Tibial nerve (tissue), 4 donors: Measurements from ENCODE around the gene CEP95. TPM values are rescaled to one million over a fixed set of nuclear protein-coding genes. Genes with fewer than 3 reads are reported as not detected.
A peak's percentile ranks its signal among the peaks of the same experiment; 100 is the strongest.

Experiments
- DNase-seq, 2 donors: peaks; one replicate each; pipeline ENCODE4 v3.0.0-alpha.2; 2019; ENCODE audit warnings: low spot score in 2 of 2
- H3K27ac ChIP-seq, 4 donors: fragments of 200-600 bp; sonication (generic) in 3 of 4; one replicate each; pipeline ENCODE4 v1.5.1; 2017 to 2019; ENCODE audit warnings: mild to moderate bottlenecking in 1 of 4
- H3K27me3 ChIP-seq, 2 donors: fragments of 200-600 bp; sonication (generic) in 1 of 2; one replicate each; pipeline versions ENCODE4 v1.5.1 to v1.6.0; 2017 to 2019
- H3K36me3 ChIP-seq, 3 donors: fragments of 200-600 bp; sonication (generic); one replicate each; pipeline ENCODE4 v1.5.1; 2018 to 2019
- H3K4me1 ChIP-seq, 4 donors: fragments of 200-600 bp; sonication (generic) in 3 of 4; one replicate each; pipeline ENCODE4 v1.5.1; 2017 to 2019
- H3K4me3 ChIP-seq, 4 donors: fragments of 200-600 bp; sonication (generic) in 3 of 4; one replicate each; pipeline ENCODE4 v1.5.1; 2017 to 2019; ENCODE audit warnings: mild to moderate bottlenecking in 1 of 4, moderate library complexity in 1 of 4
- H3K9me3 ChIP-seq, 4 donors: fragments of 200-600 bp; sonication (generic) in 3 of 4; one replicate each; pipeline ENCODE4 v1.5.1; 2017 to 2019
- CTCF ChIP-seq, 5 experiments: fragments of 200-600 bp in 3 of 5; fragments of 450-650 bp in 2 of 5; sonication (generic) in 3 of 5; IDR thresholded peaks; one replicate each; pipeline ENCODE4 v1.5.1; 2016 to 2019; ENCODE audit warnings: antibody characterized with exemption in 5 of 5, mild to moderate bottlenecking in 3 of 5, moderate library complexity in 2 of 5
- EP300 ChIP-seq, 2 donors: sonication (generic); formaldehyde crosslinking; IDR thresholded peaks; one replicate each; pipeline ENCODE4 v1.6.1; 2017; ENCODE audit warnings: antibody characterized with exemption in 2 of 2, mild to moderate bottlenecking in 1 of 2
- POLR2A ChIP-seq, 2 donors: fragments of 450-650 bp; IDR thresholded peaks; one replicate each; pipeline ENCODE4 v1.6.1; 2017; ENCODE audit warnings: antibody characterized with exemption in 2 of 2, mild to moderate bottlenecking in 2 of 2, moderate library complexity in 2 of 2
- WGBS, 2 donors: methylation state at CpG; one replicate each; pipeline ENCODE4 v1.1.5; 2018; 5-methylcytosine and 5-hydroxymethylcytosine counted together
- total RNA-seq, 4 donors: library from RNA; depleted of rRNA; stranded (reverse); fragments of >200 nt; gene quantifications; one replicate each; pipeline ENCODE4 v1.1.0, GENCODE V29; 2016

Gene CEP95
- total RNA-seq, 4 donors from 2014 or later, result 45.7 to 73.9 (median 59.3) TPM

GRCh38 chr17:64503341-64503740 lies 3.4 kb upstream of the CEP95 start:
- Histone ChIP-seq H3K4me3 (peak overlapping the region in 1 of 4 donors; percentile 99), H3K27ac (peak overlapping the region in 3 of 4 donors; percentile 13 to 100 (median 96)), H3K9me3 (no peaks in the 10 kb centered on the region), H3K27me3 (no peaks in the 10 kb centered on the region), H3K36me3 (peaks cover 15 to 62% (median 49%) of the 10 kb centered on the region in 3 donors), H3K4me1 (peaks cover 0 to 71% (median 34%) of the 10 kb centered on the region in 4 donors)
- DNase-seq, result no peak
- 73 to 77% methylated on average over 5 of the region's 5 CpGs for WGBS, 2 donors
- TF ChIP-seq POLR2A (IDR thresholded peaks at IDR 0.05) (no peak), CTCF (IDR thresholded peaks at IDR 0.05) (no peak), EP300 (IDR thresholded peaks at IDR 0.05) (no peak)

- 21 to 23% methylated on average over 7 of the region's 7 CpGs for WGBS, 2 donors
These were observed 2.7 kb upstream of the CEP95 start for GRCh38 chr17:64503821-64504768.

GRCh38 chr17:64504769-64505339 lies 1.9 kb upstream of the CEP95 start:
- Histone ChIP-seq H3K36me3 (peaks cover 15 to 55% (median 43%) of the 10 kb centered on the region in 3 donors), H3K4me1 (peaks cover 0 to 73% (median 46%) of the 10 kb centered on the region in 4 donors), H3K9me3 (no peaks in the 10 kb centered on the region), H3K27me3 (no peaks in the 10 kb centered on the region), H3K4me3 (peak overlapping the region; percentile 82 to 99 (median 86)), H3K27ac (peak overlapping the region; percentile 96 to 100 (median 100))
- WGBS, 2 donors, result 0 to 1% methylated on average over 13 of the region's 13 CpGs
- DNase-seq, result no peak
- TF ChIP-seq CTCF (IDR thresholded peaks at IDR 0.05) (no peak), POLR2A (IDR thresholded peaks at IDR 0.05) (no peak)

More at GRCh38 chr17:64503821-64504768, 2.7 kb upstream of the CEP95 start:
- TF ChIP-seq POLR2A (IDR thresholded peaks at IDR 0.05), result no peak
- no peak for TF ChIP-seq EP300 (IDR thresholded peaks at IDR 0.05)
- no peak for TF ChIP-seq CTCF (IDR thresholded peaks at IDR 0.05)
- Histone ChIP-seq H3K36me3 (peaks cover 15 to 57% (median 49%) of the 10 kb centered on the region in 3 donors), H3K9me3 (no peaks in the 10 kb centered on the region), H3K4me3 (peak overlapping the region; percentile 82 to 99 (median 86)), H3K4me1 (peaks cover 0 to 71% (median 41%) of the 10 kb centered on the region in 4 donors), H3K27me3 (no peaks in the 10 kb centered on the region), H3K27ac (peak overlapping the region; percentile 96 to 100 (median 100))
- no peak for DNase-seq

- Histone ChIP-seq H3K9me3 (no peaks in the 10 kb centered on the region), H3K27me3 (no peaks in the 10 kb centered on the region), H3K27ac (peak overlapping the region; percentile 96 to 100 (median 100)), H3K36me3 (peaks cover 15 to 55% (median 41%) of the 10 kb centered on the region in 3 donors), H3K4me3 (peak overlapping the region; percentile 82 to 99 (median 86)), H3K4me1 (peaks cover 0 to 71% (median 45%) of the 10 kb centered on the region in 4 donors)
- 0% methylated on average over 63 to 76 of the region's 76 CpGs for WGBS, 2 donors
- peak; percentile 68 to 97 for TF ChIP-seq EP300 (IDR thresholded peaks at IDR 0.05)
- TF ChIP-seq CTCF (IDR thresholded peaks at IDR 0.05), result peak in 1 of 5 experiments; percentile 57
- TF ChIP-seq POLR2A (IDR thresholded peaks at IDR 0.05), result peak; percentile 47 to 77
- DNase-seq, result peak; percentile 86 to 87
These were observed 1.2 kb upstream of the CEP95 start for GRCh38 chr17:64505340-64506200.
